BE2C (cell line): Measurements from ENCODE around the gene GALNT9.

Experiments used
- DNase-seq: peaks from one replicate; pipeline ENCODE4 v3.0.0-alpha.2; 2020
- H3K27me3 ChIP-seq: fragments of 250-450 bp; sonication (Bioruptor Pico); 2 replicates; pipeline ENCODE4 v1.5.1; 2020; ENCODE audit warnings: mild to moderate bottlenecking
- H3K36me3 ChIP-seq: fragments of 250-450 bp; sonication (Bioruptor Pico); 2 replicates; pipeline ENCODE4 v1.5.1; 2020; ENCODE audit warnings: mild to moderate bottlenecking
- H3K4me1 ChIP-seq: fragments of 250-450 bp; sonication (Bioruptor Pico); 2 replicates; pipeline ENCODE4 v1.5.1; 2020
- H3K4me3 ChIP-seq: 2 replicates; pipeline ENCODE4 v1.5.1; 2011; ENCODE audit warnings: low read depth, low read length
- H3K9me3 ChIP-seq: fragments of 250-450 bp; sonication (Bioruptor Pico); 2 replicates; pipeline ENCODE4 v1.5.1; 2020
- TF ChIP-seq, protein P1 (sequence below): IDR thresholded peaks from 2 replicates; pipeline ENCODE4 v1.5.1; 2012; ENCODE audit warnings: mild to moderate bottlenecking, low read depth, low read length

GALNT9 gene

DNA sequence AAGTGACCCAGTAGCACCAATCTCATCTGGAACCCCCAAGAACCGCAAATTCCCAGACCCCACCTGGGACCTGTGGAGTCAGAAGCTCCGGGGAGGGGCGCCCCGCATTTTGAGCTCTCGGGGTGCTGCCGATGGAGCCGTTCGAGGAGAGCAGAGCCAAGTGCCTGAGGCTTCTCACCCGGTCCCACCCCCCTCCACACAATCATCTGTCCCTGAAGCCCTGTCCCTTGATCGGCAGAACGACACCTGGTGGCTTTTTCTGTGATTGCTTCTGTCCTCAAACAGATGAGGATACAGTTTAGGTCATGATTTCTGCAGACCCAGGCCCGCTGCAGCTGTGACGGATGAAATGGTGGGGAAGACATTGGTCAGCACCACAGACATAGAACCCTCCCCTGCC is 110.5 kb downstream of the GALNT9 start:
- Histone ChIP-seq H3K4me1 (no peaks in the 10 kb centered on the region), H3K27me3 (peaks cover 56% of the 10 kb centered on the region), H3K4me3 (no peak overlapping the region), H3K36me3 (no peaks in the 10 kb centered on the region), H3K9me3 (no peaks in the 10 kb centered on the region; the same call in 1 of the 2 replicates)
- TF ChIP-seq, protein P1, sequence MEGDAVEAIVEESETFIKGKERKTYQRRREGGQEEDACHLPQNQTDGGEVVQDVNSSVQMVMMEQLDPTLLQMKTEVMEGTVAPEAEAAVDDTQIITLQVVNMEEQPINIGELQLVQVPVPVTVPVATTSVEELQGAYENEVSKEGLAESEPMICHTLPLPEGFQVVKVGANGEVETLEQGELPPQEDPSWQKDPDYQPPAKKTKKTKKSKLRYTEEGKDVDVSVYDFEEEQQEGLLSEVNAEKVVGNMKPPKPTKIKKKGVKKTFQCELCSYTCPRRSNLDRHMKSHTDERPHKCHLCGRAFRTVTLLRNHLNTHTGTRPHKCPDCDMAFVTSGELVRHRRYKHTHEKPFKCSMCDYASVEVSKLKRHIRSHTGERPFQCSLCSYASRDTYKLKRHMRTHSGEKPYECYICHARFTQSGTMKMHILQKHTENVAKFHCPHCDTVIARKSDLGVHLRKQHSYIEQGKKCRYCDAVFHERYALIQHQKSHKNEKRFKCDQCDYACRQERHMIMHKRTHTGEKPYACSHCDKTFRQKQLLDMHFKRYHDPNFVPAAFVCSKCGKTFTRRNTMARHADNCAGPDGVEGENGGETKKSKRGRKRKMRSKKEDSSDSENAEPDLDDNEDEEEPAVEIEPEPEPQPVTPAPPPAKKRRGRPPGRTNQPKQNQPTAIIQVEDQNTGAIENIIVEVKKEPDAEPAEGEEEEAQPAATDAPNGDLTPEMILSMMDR = peak; percentile 63
- DNase-seq = peak; percentile 62

- no peak for DNase-seq
- H3K36me3 ChIP-seq = no peaks in the 10 kb centered on the region
- H3K9me3 ChIP-seq = no peaks in the 10 kb centered on the region; the same call in 1 of the 2 replicates
- H3K4me3 ChIP-seq = no peak overlapping the region
- peaks cover 57% of the 10 kb centered on the region for H3K27me3 ChIP-seq
- no peaks in the 10 kb centered on the region for H3K4me1 ChIP-seq
- TF ChIP-seq, protein P1 = no peak
Measured at GRCh38 chr12:132218527-132218875, 110.9 kb downstream of the GALNT9 start.

DNA sequence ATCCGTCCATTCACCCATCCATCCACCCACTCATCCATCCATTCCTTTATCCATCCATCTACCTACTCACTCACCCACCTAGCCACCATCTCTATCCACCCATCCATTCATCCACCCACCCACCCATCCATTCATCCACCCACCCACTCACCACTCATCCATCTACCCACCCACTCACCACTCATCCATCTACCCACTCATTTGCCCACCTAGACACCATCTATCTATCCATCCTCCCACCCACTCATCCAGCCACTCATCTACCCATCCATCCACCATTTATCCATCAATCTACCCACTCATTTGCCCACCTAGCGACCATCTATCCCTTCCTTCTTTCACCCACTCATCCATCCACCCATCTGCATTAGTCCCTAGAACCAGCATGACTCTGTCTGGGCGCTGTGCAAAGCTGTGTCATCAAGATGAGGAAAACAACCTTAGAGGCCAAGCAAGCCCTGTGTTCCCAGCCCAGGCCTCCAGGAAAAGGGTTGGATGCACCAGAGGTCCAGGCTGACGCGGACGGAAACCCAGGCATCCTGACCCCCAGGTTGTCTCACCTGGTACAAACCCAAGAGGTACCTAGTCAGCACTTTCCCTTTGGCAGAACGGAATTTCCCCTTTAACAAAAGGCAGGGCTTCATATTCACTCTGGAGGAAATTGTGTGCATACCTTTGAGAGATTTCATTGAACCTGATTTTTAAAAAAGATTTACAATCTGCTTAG is 111.4 kb downstream of the GALNT9 start:
- TF ChIP-seq, protein P1 = no peak
- no peak for DNase-seq
- Histone ChIP-seq H3K4me1 (no peaks in the 10 kb centered on the region), H3K27me3 (peaks cover 57% of the 10 kb centered on the region), H3K36me3 (no peaks in the 10 kb centered on the region), H3K4me3 (no peak overlapping the region), H3K9me3 (no peaks in the 10 kb centered on the region; the same call in 1 of the 2 replicates)

DNA sequence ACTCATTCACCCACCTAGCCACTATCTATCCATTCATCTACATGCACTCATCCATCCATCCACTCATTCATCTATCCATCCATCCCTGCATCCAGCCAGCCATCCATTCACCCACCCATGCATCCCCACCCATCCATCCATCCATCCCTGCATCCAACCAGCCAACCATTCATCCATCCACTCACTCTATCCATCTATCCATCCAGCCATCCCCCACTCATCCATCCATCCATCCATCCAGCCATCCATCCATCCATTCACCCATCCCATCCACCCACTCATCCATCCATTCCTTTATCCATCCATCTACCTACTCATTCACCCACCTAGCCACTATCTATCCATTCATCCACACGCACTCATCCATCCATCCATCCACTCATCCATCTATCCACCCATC is 112.0 kb downstream of the GALNT9 start:
- no peak overlapping the region for H3K4me3 ChIP-seq
- no peaks in the 10 kb centered on the region for H3K36me3 ChIP-seq
- no peaks in the 10 kb centered on the region for H3K4me1 ChIP-seq
- TF ChIP-seq, protein P1 = no peak
- H3K9me3 ChIP-seq = no peaks in the 10 kb centered on the region; the same call in 1 of the 2 replicates
- H3K27me3 ChIP-seq = peaks cover 56% of the 10 kb centered on the region
- no peak for DNase-seq

DNA sequence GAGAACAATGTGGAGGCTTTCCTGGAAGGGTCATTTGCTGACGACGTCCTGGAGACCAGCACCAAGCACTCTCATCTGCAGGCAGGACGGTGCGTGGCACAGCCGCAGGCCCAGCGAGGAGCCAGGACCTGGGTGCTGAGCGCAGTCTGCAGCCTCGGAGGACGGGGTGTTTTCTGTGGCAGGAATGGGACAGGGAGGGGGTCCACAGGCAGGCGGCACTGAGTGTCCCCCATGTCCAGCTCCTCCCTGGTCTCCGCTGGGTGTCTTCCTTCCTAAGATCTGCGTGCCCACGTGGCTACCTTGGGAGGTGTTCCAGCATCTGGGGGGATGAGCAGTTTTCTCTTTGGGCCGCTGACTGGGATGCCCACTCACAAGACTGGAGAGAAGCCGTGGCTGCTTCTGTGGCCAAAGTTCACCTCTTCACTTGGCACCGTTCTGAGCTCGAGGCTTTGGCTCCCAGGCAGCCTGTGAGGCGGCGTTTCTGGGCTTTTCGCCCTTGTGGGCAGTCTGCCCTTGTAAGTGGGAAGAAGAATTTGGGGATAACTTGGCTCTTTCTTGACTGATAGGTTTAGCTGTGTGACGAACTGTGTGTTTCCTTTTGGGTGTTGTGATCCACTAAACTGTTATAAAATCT is 112.9 kb downstream of the GALNT9 start:
- Histone ChIP-seq H3K36me3 (no peaks in the 10 kb centered on the region), H3K27me3 (peaks cover 53% of the 10 kb centered on the region), H3K4me3 (no peak overlapping the region), H3K9me3 (no peaks in the 10 kb centered on the region; the same call in 1 of the 2 replicates), H3K4me1 (no peaks in the 10 kb centered on the region)
- no peak for DNase-seq
- TF ChIP-seq, protein P1 = no peak

GRCh38 chr12:132215299-132215989 is 113.9 kb downstream of the GALNT9 start:
- Histone ChIP-seq H3K36me3 (no peaks in the 10 kb centered on the region), H3K27me3 (peaks cover 61% of the 10 kb centered on the region), H3K9me3 (no peaks in the 10 kb centered on the region; the same call in 1 of the 2 replicates), H3K4me1 (no peaks in the 10 kb centered on the region), H3K4me3 (no peak overlapping the region)
- no peak for DNase-seq
- TF ChIP-seq, protein P1 = no peak
